ENCODE results near the gene USP21. TPM values are rescaled to one million over a fixed set of nuclear protein-coding genes. Genes with fewer than 3 reads are reported as not detected.

USP21 gene
- total RNA-seq, 1 experiment from 2014 or later: 9.3 TPM

GRCh38 chr1:161171191-161171590 is 11.9 kb downstream of the USP21 start:
- DNase-seq (ENCODE audit: low read depth): no peak

GRCh38 chr1:161171696-161172095 is 12.4 kb downstream of the USP21 start:
- DNase-seq (ENCODE audit: low read depth): no peak

- DNase-seq (ENCODE audit: low read depth): no peak
These were observed 13.0 kb downstream of the USP21 start for GRCh38 chr1:161172349-161172748.

- DNase-seq (ENCODE audit: low read depth): no peak
These were observed 13.6 kb downstream of the USP21 start for GRCh38 chr1:161172776-161173376.

GRCh38 chr1:161173711-161174110 is 14.4 kb downstream of the USP21 start:
- DNase-seq (ENCODE audit: low read depth): no peak

GRCh38 chr1:161174911-161175310 is 15.6 kb downstream of the USP21 start:
- no peak for DNase-seq (ENCODE audit: low read depth)

- no peak for DNase-seq (ENCODE audit: low read depth)
These were observed 16.6 kb downstream of the USP21 start for GRCh38 chr1:161175771-161176453.

- DNase-seq (ENCODE audit: low read depth): no peak
These were observed 17.3 kb downstream of the USP21 start for GRCh38 chr1:161176468-161177111.

- DNase-seq (ENCODE audit: low read depth): peak; percentile 75
These were observed 18.0 kb downstream of the USP21 start, which contains the start of gene B4GALT3 for GRCh38 chr1:161177112-161177935. Gene B4GALT3, minus strand, starts transcription at chr1:161177507. Its CDS starts 1,447 bp downstream, at chr1:161176060.

- no peak for DNase-seq (ENCODE audit: low read depth)
These were observed 18.6 kb downstream of the USP21 start for GRCh38 chr1:161177936-161178244.

- no peak for DNase-seq (ENCODE audit: low read depth)
These were observed 20.4 kb downstream of the USP21 start for GRCh38 chr1:161179698-161180097.

GRCh38 chr1:161180639-161181038 is 21.3 kb downstream of the USP21 start:
- peak; percentile 35 for DNase-seq (ENCODE audit: low read depth)

- peak; percentile 49 for DNase-seq (ENCODE audit: low read depth)
These were observed 22.9 kb downstream of the USP21 start for GRCh38 chr1:161182214-161182613.

- DNase-seq (ENCODE audit: low read depth): peak; percentile 81
These were observed 26.0 kb downstream of the USP21 start for GRCh38 chr1:161185282-161185682.

GRCh38 chr1:161185732-161186311 is 26.5 kb downstream of the USP21 start:
- no peak for DNase-seq (ENCODE audit: low read depth)

GRCh38 chr1:161187311-161187710 is 28.0 kb downstream of the USP21 start:
- no peak for DNase-seq (ENCODE audit: low read depth)

- DNase-seq (ENCODE audit: low read depth): no peak
These were observed 29.1 kb downstream of the USP21 start for GRCh38 chr1:161188381-161188780.

- no peak for DNase-seq (ENCODE audit: low read depth)
These were observed 29.7 kb downstream of the USP21 start for GRCh38 chr1:161189036-161189435.

GRCh38 chr1:161190962-161191521 is 31.7 kb downstream of the USP21 start:
- DNase-seq (ENCODE audit: low read depth): no peak

- no peak for DNase-seq (ENCODE audit: low read depth)
These were observed 32.7 kb downstream of the USP21 start for GRCh38 chr1:161191971-161192370.

Data from RPMI7951 (cell line).